ENCODE data around the gene MAPK6.
"Not testable (repeated sequence)": the region's sequence is repeated elsewhere in the genome, so short reads cannot be mapped to it uniquely, and the experiment has no call there.

Gene MAPK6

GRCh38 chr15:52080031-52080430, 61.0 kb downstream of the MAPK6 start:
- H3K4me3 ChIP-seq (ENCODE audit: low read depth, low read length), result no peak overlapping the region

GRCh38 chr15:52080706-52081392, 61.8 kb downstream of the MAPK6 start:
- no peak overlapping the region for H3K4me3 ChIP-seq (ENCODE audit: low read depth, low read length)

GRCh38 chr15:52082197-52083036, 63.4 kb downstream of the MAPK6 start:
- no peak overlapping the region for H3K4me3 ChIP-seq (ENCODE audit: low read depth, low read length)

- not testable (repeated sequence) for H3K4me3 ChIP-seq (ENCODE audit: low read depth, low read length)
Measured at GRCh38 chr15:52083037-52083359, 64.0 kb downstream of the MAPK6 start.

- H3K4me3 ChIP-seq (ENCODE audit: low read depth, low read length), result no peak overlapping the region
Measured at GRCh38 chr15:52083603-52084002, 64.6 kb downstream of the MAPK6 start.

- no peak overlapping the region for H3K4me3 ChIP-seq (ENCODE audit: low read depth, low read length)
Measured at GRCh38 chr15:52085299-52085698, 66.3 kb downstream of the MAPK6 start.

GRCh38 chr15:52086011-52086786, 67.2 kb downstream of the MAPK6 start:
- no peak overlapping the region for H3K4me3 ChIP-seq (ENCODE audit: low read depth, low read length)

GRCh38 chr15:52090193-52090592, 71.2 kb downstream of the MAPK6 start:
- no peak overlapping the region for H3K4me3 ChIP-seq (ENCODE audit: low read depth, low read length)

- H3K4me3 ChIP-seq (ENCODE audit: low read depth, low read length), result no peak overlapping the region
Measured at GRCh38 chr15:52093167-52093538, 74.1 kb downstream of the MAPK6 start.

- H3K4me3 ChIP-seq (ENCODE audit: low read depth, low read length), result no peak overlapping the region
Measured at GRCh38 chr15:52093539-52094510, 74.8 kb downstream of the MAPK6 start.

- no peak overlapping the region for H3K4me3 ChIP-seq (ENCODE audit: low read depth, low read length)
Measured at GRCh38 chr15:52094811-52095584, 76.0 kb downstream of the MAPK6 start.

GRCh38 chr15:52095597-52096262, 76.7 kb downstream of the MAPK6 start:
- H3K4me3 ChIP-seq (ENCODE audit: low read depth, low read length), result no peak overlapping the region

- not testable (repeated sequence) for H3K4me3 ChIP-seq (ENCODE audit: low read depth, low read length)
Measured at GRCh38 chr15:52096536-52096935, 77.5 kb downstream of the MAPK6 start.

GRCh38 chr15:52097180-52097579, 78.2 kb downstream of the MAPK6 start:
- no peak overlapping the region for H3K4me3 ChIP-seq (ENCODE audit: low read depth, low read length)

GRCh38 chr15:52098323-52098722, 79.3 kb downstream of the MAPK6 start:
- H3K4me3 ChIP-seq (ENCODE audit: low read depth, low read length), result no peak overlapping the region

- no peak overlapping the region for H3K4me3 ChIP-seq (ENCODE audit: low read depth, low read length)
Measured at GRCh38 chr15:52099651-52100272, 80.7 kb downstream of the MAPK6 start.

- H3K4me3 ChIP-seq (ENCODE audit: low read depth, low read length), result no peak overlapping the region
Measured at GRCh38 chr15:52100807-52101442, 81.9 kb downstream of the MAPK6 start.

- H3K4me3 ChIP-seq (ENCODE audit: low read depth, low read length), result no peak overlapping the region
Measured at GRCh38 chr15:52101542-52102323, 82.7 kb downstream of the MAPK6 start.

All from iPS-11a (cell line).